Subcutaneous adipose tissue (tissue), 4 donors: ENCODE data around the gene OR1B1. TPM values are rescaled to one million over a fixed set of nuclear protein-coding genes. Genes with fewer than 3 reads are reported as not detected.

Experiments
- CTCF ChIP-seq: fragments of 450-650 bp; IDR thresholded peaks from one replicate; pipeline ENCODE4 v1.5.1; 2016; ENCODE audit warnings: low read depth, mild to moderate bottlenecking, control low read depth, antibody characterized with exemption, moderate library complexity
- total RNA-seq, 4 donors: library from RNA; depleted of rRNA; stranded (reverse); fragments of >200 nt; gene quantifications; one replicate each; pipeline ENCODE4 v1.1.0, GENCODE V29; 2016

The OR1B1 gene
- total RNA-seq, result 1 to 10 TPM in 1 of 4 donors, under 1 TPM in 1, not detected in 2; 0.44 to 1.2 TPM

GRCh38 chr9:122657527-122657926, at the start of gene OR1B1:
Gene OR1B1 (minus strand): TSS chr9:122657627.
- no peak for TF ChIP-seq CTCF

DNA sequence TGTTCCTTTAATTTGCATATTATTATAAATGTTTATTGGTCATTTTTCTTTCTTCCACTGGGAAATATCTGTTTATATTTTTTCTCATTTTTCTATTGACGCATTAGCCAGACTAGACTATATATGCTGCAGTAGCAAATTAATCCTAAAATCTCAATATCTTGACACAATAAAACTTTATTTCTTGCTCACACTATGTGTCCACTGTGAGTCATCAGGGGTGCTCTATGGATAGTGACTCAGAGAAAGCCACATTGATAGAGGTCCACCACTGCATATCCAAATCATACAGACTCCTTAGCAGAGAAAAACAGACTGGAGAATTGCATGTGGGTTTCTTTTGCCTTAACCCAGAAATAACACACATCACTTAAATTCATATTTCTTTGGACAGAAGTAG, 38.3 kb upstream of the OR1B1 start:
- no peak for TF ChIP-seq CTCF

GRCh38 chr9:122684851-122685250, 27.4 kb upstream of the OR1B1 start:
- TF ChIP-seq CTCF, result no peak

- no peak for TF ChIP-seq CTCF
These were observed 15.1 kb upstream of the OR1B1 start for GRCh38 chr9:122672481-122672880.

- TF ChIP-seq CTCF, result no peak
These were observed 4.0 kb upstream of the OR1B1 start, which contains the start of gene OR1L1 for GRCh38 chr9:122661416-122661815. Gene OR1L1 (plus strand): TSS chr9:122661716. CDS start chr9:122661716, 0 bp downstream.

GRCh38 chr9:122656378-122656777, 1.0 kb downstream of the OR1B1 start:
- TF ChIP-seq CTCF, result no peak

- TF ChIP-seq CTCF, result no peak
These were observed 15.2 kb downstream of the OR1B1 start for GRCh38 chr9:122642226-122642625.

GRCh38 chr9:122619996-122620395, 37.4 kb downstream of the OR1B1 start:
- TF ChIP-seq CTCF, result no peak
